ENCODE data around the gene FGF12.

The FGF12 gene

DNA sequence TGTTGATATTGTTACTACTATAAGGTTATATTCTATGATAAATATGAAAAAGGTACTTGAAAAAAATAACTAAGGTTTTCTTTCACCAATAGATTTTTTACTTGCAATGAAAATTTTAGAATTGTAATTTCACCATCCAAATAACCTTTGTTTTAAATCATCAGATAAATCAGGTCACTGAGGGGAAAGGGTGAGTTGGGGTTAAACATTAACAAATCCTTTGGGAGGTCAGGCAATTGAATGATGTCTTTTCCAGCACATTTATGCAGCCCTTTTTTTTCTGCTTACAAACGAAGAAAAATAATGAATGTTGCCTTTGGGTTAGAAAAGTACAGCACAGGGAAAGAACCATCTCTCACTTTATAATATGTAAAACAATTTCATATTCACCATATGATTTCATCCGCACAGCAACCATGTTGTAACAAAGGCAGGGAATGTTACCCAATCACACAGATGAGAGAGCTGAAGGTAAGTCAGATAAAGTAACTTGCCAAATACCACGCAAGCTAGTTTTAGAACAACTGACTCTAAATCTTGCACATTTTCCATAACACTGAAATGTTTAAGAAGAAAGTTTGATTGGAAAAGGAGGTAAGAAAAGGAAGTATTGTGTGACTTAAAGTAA is 151.3 kb downstream of the FGF12 start:
- TF ChIP-seq CTCF (IDR thresholded peaks at IDR 0.05) = no peak

GRCh38 chr3:192573240-192573639 is 154.1 kb downstream of the FGF12 start:
- TF ChIP-seq CTCF (IDR thresholded peaks at IDR 0.05) = no peak

- no peak for TF ChIP-seq CTCF (IDR thresholded peaks at IDR 0.05)
Observed at GRCh38 chr3:192570821-192571791, 156.2 kb downstream of the FGF12 start.

- TF ChIP-seq CTCF (IDR thresholded peaks at IDR 0.05) = no peak
Observed at GRCh38 chr3:192570315-192570714, 157.0 kb downstream of the FGF12 start.

DNA sequence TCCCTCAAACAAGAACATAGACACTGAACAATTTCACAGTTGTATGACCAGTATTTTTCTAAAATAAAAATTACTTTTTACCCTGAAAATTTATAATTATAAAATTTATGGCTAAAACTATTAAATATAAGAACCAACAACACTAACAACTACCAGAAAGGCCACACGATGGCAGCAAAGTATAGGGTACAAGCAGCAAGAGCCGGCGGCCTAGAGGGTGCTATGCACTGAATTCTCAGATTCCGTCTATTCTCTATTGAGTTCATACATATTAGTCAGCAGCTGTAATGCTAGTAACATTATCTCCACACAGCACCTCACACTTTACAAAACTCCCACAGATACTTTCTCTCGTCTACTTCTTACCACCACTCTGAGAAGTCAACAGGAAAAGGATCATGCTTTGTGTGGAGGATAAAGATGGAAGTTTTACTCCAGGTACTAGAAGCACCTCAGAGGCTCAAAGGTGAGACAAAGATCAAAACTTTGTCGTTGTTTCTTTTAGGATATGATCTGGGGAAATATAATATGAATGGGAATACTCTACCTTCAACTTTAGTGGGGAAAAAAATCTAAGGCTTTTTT is 160.5 kb downstream of the FGF12 start:
- peak; percentile 63 for TF ChIP-seq CTCF (IDR thresholded peaks at IDR 0.05)

GRCh38 chr3:192564611-192565010 is 162.7 kb downstream of the FGF12 start:
- TF ChIP-seq CTCF (IDR thresholded peaks at IDR 0.05) = no peak

DNA sequence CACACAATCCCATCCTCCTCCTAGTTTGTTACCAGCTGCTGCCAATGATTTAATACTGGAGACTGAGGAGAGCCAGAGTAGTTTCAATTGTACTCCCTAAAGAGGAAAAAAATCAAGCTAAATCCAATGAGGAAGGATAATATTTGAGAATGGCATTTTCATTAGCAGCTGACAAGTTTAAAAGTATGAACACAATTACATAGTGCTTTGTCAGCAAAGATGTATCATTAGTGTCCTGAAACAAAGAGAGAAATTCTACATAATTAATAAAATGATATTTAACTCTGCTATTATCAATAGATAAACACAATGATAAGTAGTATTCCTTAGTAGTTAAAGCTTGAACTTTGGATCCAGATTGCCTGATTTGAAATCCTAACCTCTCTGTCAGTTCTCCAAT is 163.9 kb downstream of the FGF12 start:
- TF ChIP-seq CTCF (IDR thresholded peaks at IDR 0.05) = no peak
